ENCODE measurements around the gene AKAP9.
"Not testable (repeated sequence)": the region's sequence is repeated elsewhere in the genome, so short reads cannot be mapped to it uniquely, and the experiment has no call there.

Gene AKAP9

GRCh38 chr7:92072121-92072520, 131.5 kb downstream of the AKAP9 start:
- DNase-seq = no peak

- no peak for DNase-seq
Measured at GRCh38 chr7:92072708-92073107, 132.0 kb downstream of the AKAP9 start.

GRCh38 chr7:92075455-92076158, 134.9 kb downstream of the AKAP9 start:
- DNase-seq = no peak

- DNase-seq = no peak
Measured at GRCh38 chr7:92076509-92076908, 135.8 kb downstream of the AKAP9 start.

- DNase-seq = not testable (repeated sequence)
Measured at GRCh38 chr7:92083922-92084321, 143.3 kb downstream of the AKAP9 start.

- no peak for DNase-seq
Measured at GRCh38 chr7:92088266-92088665, 147.6 kb downstream of the AKAP9 start.

GRCh38 chr7:92092210-92092609, 151.5 kb downstream of the AKAP9 start:
- no peak for DNase-seq

- DNase-seq = no peak
Measured at GRCh38 chr7:92095380-92095779, 154.7 kb downstream of the AKAP9 start.

GRCh38 chr7:92100534-92100933, 159.9 kb downstream of the AKAP9 start:
- DNase-seq = no peak

- not testable (repeated sequence) for DNase-seq
Measured at GRCh38 chr7:92102862-92103261, 162.2 kb downstream of the AKAP9 start.

- no peak for DNase-seq
Measured at GRCh38 chr7:92108821-92109220, 168.2 kb downstream of the AKAP9 start.

- DNase-seq = no peak
Measured at GRCh38 chr7:92110857-92111256, 170.2 kb downstream of the AKAP9 start.

- no peak for DNase-seq
Measured at GRCh38 chr7:92115821-92116220, 175.2 kb downstream of the AKAP9 start.

- no peak for DNase-seq
Measured at GRCh38 chr7:92116949-92117348, 176.3 kb downstream of the AKAP9 start.

GRCh38 chr7:92119213-92119759, 178.6 kb downstream of the AKAP9 start:
- DNase-seq = no peak

- DNase-seq = no peak
Measured at GRCh38 chr7:92121681-92122080, 181.0 kb downstream of the AKAP9 start.

GRCh38 chr7:92131093-92131492, 190.4 kb downstream of the AKAP9 start:
- no peak for DNase-seq

- DNase-seq = no peak
Measured at GRCh38 chr7:92131764-92132330, 191.2 kb downstream of the AKAP9 start.

GRCh38 chr7:92133133-92133736, 192.6 kb downstream of the AKAP9 start:
- DNase-seq = no peak

- DNase-seq = peak; percentile 32
Measured at GRCh38 chr7:92133737-92134270, 193.1 kb downstream of the AKAP9 start.

- DNase-seq = peak; percentile 88
Measured at GRCh38 chr7:92134271-92135051, 193.8 kb downstream of the AKAP9 start, which contains the start of gene CYP51A1. TSS of gene CYP51A1 (minus strand) at chr7:92134477. CDS start at chr7:92134364, 113 bp downstream.

GRCh38 chr7:92135052-92135889, 194.6 kb downstream of the AKAP9 start:
- no peak for DNase-seq

All from activated CD4-positive, alpha-beta T cell treated with anti-CD3 and anti-CD28 coated beads for 1 hour (primary cell).